GM11168 (cell line): ENCODE results near the gene REPS1.

ENCODE experiments used
- in situ Hi-C: fragments of 300-500 bp; cut with MboI; formaldehyde crosslinking; loops from one replicate; pipeline ENCODE4 v1.12.0; 2022; ENCODE audit warnings: low sequenced_read_pairs; ENCODE audit not compliant: unreplicated experiment

Gene REPS1

GRCh38 chr6:138973466-138974153, 14.4 kb downstream of the REPS1 start:
- in situ Hi-C loops: no loop called here

DNA sequence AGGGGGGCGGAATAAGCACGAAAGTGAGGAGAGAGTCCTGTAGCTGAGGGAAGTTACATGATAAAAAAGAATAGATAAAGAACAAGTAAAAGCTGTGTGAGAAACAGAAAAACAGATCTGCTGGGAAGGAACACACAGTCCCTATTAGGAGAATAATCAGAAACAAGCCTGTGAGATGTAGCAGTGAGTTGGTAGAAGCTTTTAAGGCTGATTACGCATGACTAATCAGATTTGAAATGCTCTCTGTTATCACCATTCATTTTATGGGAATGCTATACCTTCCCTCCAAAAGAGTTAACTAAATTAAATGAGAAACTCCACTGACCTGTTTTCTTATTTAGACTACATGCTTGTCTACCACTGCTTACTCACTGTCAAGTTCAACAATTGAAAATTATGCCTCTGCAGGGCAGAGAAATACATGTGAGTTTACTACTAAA, 15.8 kb downstream of the REPS1 start:
- in situ Hi-C loops: no loop called here

DNA sequence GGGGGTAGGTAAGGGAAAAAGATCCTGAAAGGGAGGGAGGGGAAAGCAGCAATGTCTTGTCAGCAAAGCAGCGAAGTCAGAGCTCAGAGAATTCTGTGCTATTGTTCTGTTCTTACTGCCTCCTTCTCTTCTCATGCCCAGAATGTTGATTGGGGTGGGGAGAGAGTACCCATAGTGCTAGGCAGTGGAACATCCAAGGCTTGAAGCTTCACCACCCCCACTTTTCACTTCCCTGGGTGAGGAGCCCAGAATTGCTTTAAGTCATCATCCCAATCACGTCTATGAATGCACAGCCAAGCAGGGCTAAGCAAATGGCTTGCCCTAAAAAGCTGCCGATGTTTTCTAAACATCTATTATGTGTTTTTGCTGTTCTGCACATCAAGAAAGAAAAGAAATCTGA, 16.5 kb downstream of the REPS1 start:
- in situ Hi-C loops: no loop called here

DNA sequence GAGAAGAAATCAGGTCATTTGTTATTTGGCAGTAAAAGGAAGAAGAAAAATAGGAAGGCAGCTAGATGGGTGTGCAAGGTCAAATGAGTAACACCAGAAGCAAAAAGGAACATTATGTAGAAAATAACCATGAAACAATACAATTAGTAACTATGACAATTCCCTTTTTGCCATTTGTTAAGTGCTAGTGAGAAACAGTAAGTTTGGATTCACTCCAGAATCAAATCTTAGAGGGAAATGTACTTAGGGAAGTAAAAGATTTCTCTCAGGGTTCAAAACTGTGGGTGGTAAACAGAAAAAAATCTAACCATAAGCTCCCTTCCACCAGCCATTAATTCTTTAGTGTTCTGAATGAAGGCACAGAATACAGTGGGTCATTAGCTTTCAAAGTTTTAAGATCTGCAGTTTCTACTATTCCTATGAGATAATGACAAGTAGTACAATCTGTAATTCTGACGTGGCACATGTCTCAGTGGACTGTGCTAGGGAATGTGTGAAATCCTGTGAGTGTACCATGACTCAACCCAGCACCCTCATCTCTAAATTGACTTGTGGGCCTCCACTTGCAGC, 17.1 kb downstream of the REPS1 start:
- in situ Hi-C loops: no loop called here

GRCh38 chr6:138970159-138970558, 17.9 kb downstream of the REPS1 start:
- in situ Hi-C loops: no loop called here

GRCh38 chr6:138966870-138967269, 21.2 kb downstream of the REPS1 start:
- in situ Hi-C loops: no loop called here

GRCh38 chr6:138965971-138966370, 22.1 kb downstream of the REPS1 start:
- in situ Hi-C loops: no loop called here

GRCh38 chr6:138965291-138965874, 22.7 kb downstream of the REPS1 start:
- in situ Hi-C loops: no loop called here

DNA sequence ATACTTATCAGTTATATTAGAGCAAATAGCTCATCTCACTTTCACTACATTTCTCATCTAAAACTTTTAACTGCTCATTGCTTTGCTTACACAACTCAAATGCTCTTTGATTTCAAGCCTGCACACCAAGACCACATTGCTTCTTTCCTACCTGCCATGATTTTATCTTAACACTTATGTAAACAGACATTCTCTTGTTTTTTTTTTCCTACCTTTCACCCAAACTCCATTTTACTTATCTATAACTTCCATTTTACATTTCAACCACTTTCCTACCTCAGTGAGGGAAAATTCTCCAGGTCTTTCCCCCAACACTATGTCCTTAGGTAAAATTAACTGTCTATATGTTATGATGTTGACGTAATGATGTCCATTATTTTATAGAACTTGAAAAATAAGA, 24.0 kb downstream of the REPS1 start:
- in situ Hi-C loops: no loop called here

DNA sequence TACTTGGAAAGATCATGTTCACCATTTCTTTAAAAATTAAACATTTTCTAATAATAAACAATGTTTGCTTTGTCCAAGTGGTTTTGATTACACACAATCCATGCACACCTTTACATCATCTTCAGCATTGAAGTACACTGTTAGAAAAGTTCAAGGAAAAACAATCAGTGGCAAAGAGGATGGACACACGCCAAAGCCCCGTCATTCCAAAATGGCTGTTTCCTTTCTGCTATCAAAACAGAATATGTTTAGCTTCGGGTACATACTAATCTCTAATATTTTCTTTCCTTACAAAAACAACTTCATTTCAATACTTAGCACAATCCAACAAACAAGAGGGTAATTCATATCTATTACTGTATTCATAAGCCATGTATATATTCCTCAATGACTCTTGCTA, 24.5 kb downstream of the REPS1 start:
- in situ Hi-C loops: no loop called here

DNA sequence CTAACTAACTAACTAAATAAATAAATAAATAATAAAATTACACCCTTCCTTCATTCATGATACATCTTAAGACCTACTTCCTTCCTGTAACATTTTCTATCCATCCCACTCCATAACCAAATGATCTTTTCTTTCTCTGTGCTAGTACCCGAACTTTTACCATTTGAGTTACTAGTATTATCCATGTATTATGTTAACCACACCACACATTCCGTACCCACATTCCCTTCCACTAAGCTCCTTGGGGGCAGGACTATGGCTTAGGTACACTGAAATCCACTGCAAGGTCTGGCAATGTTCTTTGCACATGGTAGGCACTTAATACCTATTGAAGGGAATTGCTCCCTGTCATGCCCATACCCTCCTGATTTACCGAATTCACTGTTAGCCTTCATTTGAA, 24.9 kb downstream of the REPS1 start:
- in situ Hi-C loops: no loop called here

DNA sequence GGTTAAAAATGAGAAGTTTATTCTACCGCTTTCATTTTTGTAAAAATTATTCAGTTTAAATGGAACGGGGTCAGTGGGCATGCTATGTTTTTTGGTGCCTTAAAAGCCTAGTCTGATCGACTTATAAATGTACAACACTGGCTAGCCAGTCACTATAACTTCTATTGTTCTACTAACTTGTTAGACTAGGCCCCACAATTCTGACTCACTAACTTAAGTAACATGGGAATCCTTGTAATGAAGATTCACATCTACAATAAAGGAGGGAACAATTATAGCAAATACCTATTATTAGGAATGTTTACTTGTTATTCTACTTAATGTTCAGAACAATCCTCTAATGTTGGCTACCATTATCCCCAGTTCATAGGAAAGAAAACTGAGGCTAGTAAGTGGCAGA, 28.5 kb downstream of the REPS1 start:
- in situ Hi-C loops: no loop called here

DNA sequence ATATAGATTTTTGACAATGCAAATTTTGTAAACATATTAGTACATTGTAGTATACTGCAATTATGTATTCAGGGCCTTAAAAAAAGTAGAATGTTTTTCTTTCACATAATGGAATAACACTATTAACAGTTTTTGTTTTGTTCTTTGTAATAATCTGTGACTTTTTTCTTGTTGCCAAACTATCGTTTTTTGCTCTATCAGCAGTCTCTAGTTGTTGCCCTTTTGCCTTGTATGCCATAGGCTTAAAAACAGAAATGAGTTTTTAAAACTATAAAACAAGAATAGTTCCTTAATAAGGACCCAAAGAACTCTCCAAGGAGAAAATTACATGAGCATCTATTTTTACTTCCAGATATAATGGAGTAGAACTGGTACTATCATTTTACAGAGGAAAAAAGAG, 29.5 kb downstream of the REPS1 start:
- in situ Hi-C loops: no loop called here

DNA sequence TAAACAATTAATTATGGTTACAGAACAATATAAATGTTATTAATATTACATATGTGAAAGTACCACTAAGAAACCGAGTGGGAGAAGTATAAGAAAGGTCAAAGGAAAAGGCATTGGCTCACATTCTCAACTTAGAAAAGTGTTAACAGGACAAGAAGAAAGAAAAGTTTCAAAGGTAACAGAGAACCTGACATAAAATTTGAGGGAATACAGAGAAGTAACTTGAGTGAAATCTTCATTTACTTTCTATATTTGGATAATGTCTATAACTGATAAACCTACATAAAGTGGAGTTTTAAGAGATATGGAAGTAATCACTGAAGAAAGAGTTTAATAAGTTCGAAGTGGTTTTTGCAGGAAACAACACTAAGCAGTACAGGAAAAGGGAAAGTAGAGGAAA, 30.1 kb downstream of the REPS1 start:
- in situ Hi-C loops: no loop called here

GRCh38 chr6:138957484-138957883, 30.6 kb downstream of the REPS1 start:
- in situ Hi-C loops: no loop called here

DNA sequence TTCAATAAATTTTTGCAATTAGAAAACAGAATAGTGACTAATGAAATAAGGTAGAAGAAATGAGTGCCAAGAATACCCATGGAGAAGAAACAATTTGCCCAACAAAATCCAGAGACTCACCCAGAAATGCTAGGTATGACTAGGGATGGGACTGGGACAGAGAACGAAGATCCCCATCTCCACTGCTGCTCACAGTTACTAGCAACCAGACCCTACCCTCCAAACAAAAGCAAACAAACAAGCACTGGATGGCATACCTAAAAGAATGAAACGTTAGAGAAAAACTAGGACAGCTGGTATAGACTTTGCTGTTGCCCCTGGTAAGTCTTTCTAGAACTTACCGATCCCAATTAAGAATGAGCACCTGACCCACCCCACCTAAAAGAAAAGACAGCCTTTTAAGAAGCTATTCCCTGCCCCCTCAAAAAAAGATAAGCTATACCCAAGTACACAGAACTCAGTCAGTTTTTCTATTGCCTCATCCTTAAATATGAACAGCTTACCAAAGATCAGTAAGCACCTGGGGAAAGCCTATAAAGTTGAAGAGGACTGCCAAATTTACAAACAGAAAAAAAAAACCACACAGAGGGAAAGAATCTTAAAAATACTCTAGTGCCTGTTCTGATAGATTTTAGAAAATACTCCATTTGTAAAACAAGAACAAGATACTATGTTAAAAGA, 31.7 kb downstream of the REPS1 start:
- in situ Hi-C loops: no loop called here

DNA sequence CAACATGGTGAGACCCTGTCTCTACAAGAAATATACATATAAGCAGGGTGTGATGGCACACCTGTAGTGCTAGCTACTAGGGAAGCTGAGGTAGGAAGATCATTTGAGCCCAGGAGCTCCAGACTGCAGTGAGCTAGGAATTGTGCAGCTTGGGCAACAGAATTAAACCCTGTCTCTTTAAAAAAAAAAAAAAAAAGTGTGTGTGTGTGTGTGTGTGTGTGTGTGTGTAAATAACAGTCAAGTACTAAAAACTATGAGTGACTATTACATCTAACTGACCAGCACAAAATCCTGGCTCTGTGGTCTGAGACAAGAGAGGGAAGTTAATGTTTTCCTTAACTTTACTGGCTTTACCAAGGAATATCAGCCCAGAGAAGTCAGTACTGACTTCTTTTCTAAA, 32.8 kb downstream of the REPS1 start:
- in situ Hi-C loops: no loop called here

- in situ Hi-C loops: no loop called here
Measured at GRCh38 chr6:138953451-138953850, 34.6 kb downstream of the REPS1 start.

DNA sequence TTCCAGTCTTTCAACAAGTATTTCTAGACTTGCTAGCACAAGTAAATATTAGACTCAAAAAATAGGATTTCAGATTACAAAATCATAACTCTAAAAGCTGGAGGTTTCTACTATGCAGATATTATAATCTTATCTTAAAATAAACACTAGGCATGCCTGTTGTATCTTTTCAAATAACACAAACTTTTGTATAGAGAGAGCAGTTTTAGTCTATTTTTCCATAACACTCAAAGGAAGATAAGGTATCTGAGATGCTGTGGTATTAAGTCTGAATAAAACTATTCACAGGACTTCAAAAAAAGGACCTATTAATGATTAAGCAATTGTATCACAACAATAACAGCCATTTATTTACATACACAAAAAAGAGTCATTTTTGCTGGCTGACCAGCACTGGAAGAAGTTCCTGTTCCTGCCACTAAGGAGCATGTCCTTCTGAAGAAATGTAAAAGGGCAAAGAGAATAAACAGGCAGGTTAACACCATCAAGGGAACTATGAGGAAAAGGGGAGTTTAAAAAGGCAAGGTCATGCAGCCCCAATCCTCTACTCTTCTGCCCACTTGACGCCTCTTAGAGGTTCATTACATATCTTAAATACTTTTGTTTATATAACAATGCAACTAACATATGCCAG, 39.4 kb downstream of the REPS1 start:
- in situ Hi-C loops: no loop called here

DNA sequence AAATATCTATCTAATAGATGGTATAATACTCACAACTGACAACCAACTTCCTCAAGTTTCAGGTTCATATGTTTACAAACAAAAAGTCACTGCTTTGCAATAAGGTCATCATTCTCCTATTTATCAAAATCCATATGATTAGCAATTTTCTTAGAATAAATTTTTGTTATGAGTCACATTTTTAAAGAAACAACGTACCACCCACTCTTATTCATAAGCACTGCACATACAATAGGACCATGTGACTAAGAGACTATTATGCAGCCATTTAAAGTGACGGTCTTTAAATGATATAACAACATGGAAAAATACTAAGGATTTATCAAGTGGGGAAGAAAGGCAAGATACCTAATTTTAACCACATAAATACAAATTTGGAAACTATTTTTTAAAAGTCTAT, 40.0 kb downstream of the REPS1 start:
- in situ Hi-C loops: no loop called here

DNA sequence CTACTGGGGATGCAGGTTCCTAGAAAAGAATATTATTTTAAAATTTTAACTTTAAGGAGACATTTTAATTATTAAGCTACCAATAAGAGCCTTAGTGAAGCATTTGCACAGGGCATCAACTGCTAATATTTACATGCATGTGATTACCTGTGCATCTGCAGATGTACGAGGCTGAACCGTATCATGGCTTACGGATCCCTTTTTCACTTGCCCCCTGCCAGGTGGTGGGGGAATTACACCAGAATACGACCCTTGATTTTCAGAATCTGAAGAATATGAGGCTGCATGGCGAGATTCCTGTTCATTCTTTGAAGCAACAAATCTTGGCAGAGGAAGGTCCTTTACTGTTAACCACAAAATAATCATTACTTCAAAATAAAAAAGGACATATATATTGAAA, 42.7 kb downstream of the REPS1 start:
- in situ Hi-C loops: no loop called here
